Activated CD8-positive, alpha-beta T cell treated with anti-CD3 and anti-CD28 coated beads for 36 hours (primary cell): ENCODE data around the gene SV2C. TPM values are rescaled to one million over a fixed set of nuclear protein-coding genes. Genes with fewer than 3 reads are reported as not detected.

ENCODE experiments used
- ATAC-seq: fragments of 200-7000 bp; cut with Tn5 transposase; one replicate; pipeline ENCODE4 v1.10.0; 2021; ENCODE audit warnings: mild to moderate bottlenecking, moderate library complexity
- CTCF ChIA-PET: fragments of 350-600 bp; sonication (Branson Sonifier 250); formaldehyde crosslinking; loops from one replicate; lab custom pipeline; 2021; ENCODE audit warnings: antibody characterized with exemption; lab: Charles Lee
- POLR2A ChIA-PET: fragments of 350-600 bp; sonication (Branson Sonifier 250); formaldehyde crosslinking; loops from one replicate; lab custom pipeline; 2021; ENCODE audit warnings: antibody characterized with exemption; lab: Charles Lee
- DNase-seq: peaks from one replicate; pipeline ENCODE4 v3.0.0-alpha.2; 2020
- H3K27ac Mint-ChIP-seq: one replicate; pipeline ENCODE4 v1.8.0; 2021; ENCODE audit warnings: mild to moderate bottlenecking, mixed read lengths
- H3K27me3 Mint-ChIP-seq: one replicate; pipeline ENCODE4 v1.8.0; 2021; ENCODE audit warnings: mixed read lengths
- H3K36me3 Mint-ChIP-seq: one replicate; pipeline ENCODE4 v1.8.0; 2021; ENCODE audit warnings: low read depth, mixed read lengths
- H3K4me1 Mint-ChIP-seq: one replicate; pipeline ENCODE4 v1.8.0; 2021; ENCODE audit warnings: low read depth, mixed read lengths
- H3K4me3 Mint-ChIP-seq: one replicate; pipeline ENCODE4 v1.8.0; 2021; ENCODE audit warnings: mild to moderate bottlenecking, moderate library complexity, mixed read lengths
- H3K9me3 Mint-ChIP-seq: one replicate; pipeline ENCODE4 v1.8.0; 2021; ENCODE audit warnings: mixed read lengths
- intact Hi-C: fragments of 100-400 bp; cut with micrococcal nuclease; formaldehyde crosslinking; loops from one replicate; pipeline ENCODE4 v1.10.0; 2022
- total RNA-seq, 2 experiments: library from RNA; stranded (reverse); gene quantifications; one replicate each; pipeline ENCODE4 v1.2.3, GENCODE V29; 2021
- TF ChIP-seq, protein P1 (sequence below): fragments of 200-600 bp; IDR thresholded peaks from one replicate; pipeline ENCODE4 v1.8.0; 2022; ENCODE audit warnings: antibody characterized with exemption, mild to moderate bottlenecking

The SV2C gene
- total RNA-seq, 2 experiments from 2014 or later = 0.07 TPM; not detected in 1

DNA sequence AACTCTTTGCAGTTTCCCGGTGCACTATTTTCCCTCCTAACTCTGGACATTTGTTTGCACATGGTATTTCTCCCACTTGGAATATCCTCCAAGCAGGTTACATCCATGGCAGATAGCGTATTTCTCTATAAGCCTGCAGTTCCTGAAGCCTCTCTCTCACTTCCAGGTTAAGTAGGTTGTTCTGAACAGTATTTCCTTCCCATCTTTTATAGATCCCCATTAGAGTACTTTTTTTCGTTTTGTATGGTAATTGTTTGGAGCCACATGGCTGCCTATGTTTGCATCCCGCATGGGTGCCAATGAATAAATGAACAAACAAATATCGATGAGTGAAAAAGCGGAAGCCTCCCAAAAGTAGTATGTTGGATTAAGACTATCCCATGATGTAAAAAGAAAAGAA lies 206.5 kb downstream of the SV2C start:
- Mint-ChIP-seq H3K9me3 (no peaks in the 10 kb centered on the region), H3K4me1 (peaks cover 2% of the 10 kb centered on the region), H3K27ac (no peak overlapping the region), H3K27me3 (no peaks in the 10 kb centered on the region), H3K36me3 (no peaks in the 10 kb centered on the region), H3K4me3 (no peak overlapping the region)
- intact Hi-C loops = no loop called here
- no peak for ATAC-seq
- ChIA-PET POLR2A (no interaction called here), CTCF (no interaction called here)
- TF ChIP-seq, protein P1, sequence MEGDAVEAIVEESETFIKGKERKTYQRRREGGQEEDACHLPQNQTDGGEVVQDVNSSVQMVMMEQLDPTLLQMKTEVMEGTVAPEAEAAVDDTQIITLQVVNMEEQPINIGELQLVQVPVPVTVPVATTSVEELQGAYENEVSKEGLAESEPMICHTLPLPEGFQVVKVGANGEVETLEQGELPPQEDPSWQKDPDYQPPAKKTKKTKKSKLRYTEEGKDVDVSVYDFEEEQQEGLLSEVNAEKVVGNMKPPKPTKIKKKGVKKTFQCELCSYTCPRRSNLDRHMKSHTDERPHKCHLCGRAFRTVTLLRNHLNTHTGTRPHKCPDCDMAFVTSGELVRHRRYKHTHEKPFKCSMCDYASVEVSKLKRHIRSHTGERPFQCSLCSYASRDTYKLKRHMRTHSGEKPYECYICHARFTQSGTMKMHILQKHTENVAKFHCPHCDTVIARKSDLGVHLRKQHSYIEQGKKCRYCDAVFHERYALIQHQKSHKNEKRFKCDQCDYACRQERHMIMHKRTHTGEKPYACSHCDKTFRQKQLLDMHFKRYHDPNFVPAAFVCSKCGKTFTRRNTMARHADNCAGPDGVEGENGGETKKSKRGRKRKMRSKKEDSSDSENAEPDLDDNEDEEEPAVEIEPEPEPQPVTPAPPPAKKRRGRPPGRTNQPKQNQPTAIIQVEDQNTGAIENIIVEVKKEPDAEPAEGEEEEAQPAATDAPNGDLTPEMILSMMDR = no peak
- no peak for DNase-seq

GRCh38 chr5:76290321-76290757 lies 207.2 kb downstream of the SV2C start:
- TF ChIP-seq, protein P1 = no peak
- intact Hi-C loops = no loop called here
- Mint-ChIP-seq H3K36me3 (no peaks in the 10 kb centered on the region), H3K27ac (no peak overlapping the region), H3K4me1 (peaks cover 2% of the 10 kb centered on the region), H3K4me3 (no peak overlapping the region), H3K9me3 (no peaks in the 10 kb centered on the region), H3K27me3 (no peaks in the 10 kb centered on the region)
- no peak for DNase-seq
- CTCF ChIA-PET = no interaction called here
- no peak for ATAC-seq
- POLR2A ChIA-PET = no interaction called here

GRCh38 chr5:76291305-76292077 lies 208.3 kb downstream of the SV2C start:
- POLR2A ChIA-PET = interaction anchor here (0.8 kb wide), 1 partner anchor 9 kb away, joined by 3 read pairs; no protein-coding TSS in a partner anchor
- H3K27ac Mint-ChIP-seq = no peak overlapping the region

DNA sequence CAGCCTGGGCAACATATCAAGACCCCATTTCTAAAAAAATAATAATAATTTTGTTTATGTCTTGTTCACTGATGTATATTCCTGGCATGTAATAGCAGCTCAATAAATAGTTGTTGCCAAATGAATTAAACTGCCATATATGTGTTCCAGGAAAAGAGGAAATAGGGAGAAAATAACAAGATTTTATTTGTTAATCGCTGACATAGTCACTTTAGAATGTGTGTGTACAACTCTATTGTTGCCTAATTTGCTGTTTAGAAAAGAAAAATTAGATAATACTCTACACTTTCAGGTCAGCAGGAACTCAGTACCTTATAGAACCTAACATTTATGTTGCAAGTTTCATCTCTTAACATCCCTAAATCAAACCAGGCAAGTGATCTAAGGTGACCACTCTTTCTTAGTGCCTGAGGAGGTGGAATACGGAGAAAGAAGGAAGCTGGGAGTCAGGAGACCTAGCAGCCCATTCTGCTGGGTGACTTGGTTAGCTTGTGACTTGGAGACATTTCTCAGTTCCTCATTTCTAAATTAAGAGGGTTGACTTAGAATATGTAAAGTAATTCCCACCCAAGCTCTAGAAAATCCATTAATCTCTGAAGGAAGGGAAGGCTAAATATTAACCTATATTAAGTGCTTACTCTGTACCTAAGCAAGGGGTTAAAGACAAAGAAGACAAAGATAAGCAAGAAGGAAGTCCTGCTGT lies 209.6 kb downstream of the SV2C start:
- Mint-ChIP-seq H3K4me1 (peaks cover 2% of the 10 kb centered on the region), H3K27ac (no peak overlapping the region), H3K4me3 (no peak overlapping the region), H3K9me3 (no peaks in the 10 kb centered on the region), H3K27me3 (no peaks in the 10 kb centered on the region), H3K36me3 (no peaks in the 10 kb centered on the region)
- ChIA-PET POLR2A (no interaction called here), CTCF (no interaction called here)
- ATAC-seq = no peak
- TF ChIP-seq, protein P1 = no peak
- intact Hi-C loops = no loop called here
- DNase-seq = no peak

More at GRCh38 chr5:76291305-76292077, 208.3 kb downstream of the SV2C start:
- DNase-seq (no peak), ATAC-seq (no peak)
- no peaks in the 10 kb centered on the region for H3K36me3 Mint-ChIP-seq
- peaks cover 2% of the 10 kb centered on the region for H3K4me1 Mint-ChIP-seq
- CTCF ChIA-PET = interaction anchor here (1.0 kb wide), 1 partner anchor 17 kb away, joined by 4 read pairs; no protein-coding TSS in a partner anchor
- TF ChIP-seq, protein P1 = no peak
- H3K27me3 Mint-ChIP-seq = no peaks in the 10 kb centered on the region
- no peaks in the 10 kb centered on the region for H3K9me3 Mint-ChIP-seq
- no peak overlapping the region for H3K4me3 Mint-ChIP-seq
- intact Hi-C loops = no loop called here

GRCh38 chr5:76294573-76294972 lies 211.4 kb downstream of the SV2C start:
- DNase-seq (no peak), ATAC-seq (no peak)
- Mint-ChIP-seq H3K27ac (no peak overlapping the region), H3K4me1 (peaks cover 9% of the 10 kb centered on the region), H3K4me3 (no peak overlapping the region), H3K9me3 (no peaks in the 10 kb centered on the region), H3K27me3 (no peaks in the 10 kb centered on the region), H3K36me3 (no peaks in the 10 kb centered on the region)
- intact Hi-C loops = no loop called here
- ChIA-PET POLR2A (no interaction called here), CTCF (interaction anchor here (0.7 kb wide), 1 partner anchor 333 kb away, joined by 3 read pairs; no protein-coding TSS in a partner anchor)
- TF ChIP-seq, protein P1 = no peak
